SU-DHL-6 (cell line): ENCODE data around the gene EMC1.

ENCODE experiments used
- CTCF ChIP-seq: fragments of 200-600 bp; sonication (generic); IDR thresholded peaks from one replicate; pipeline ENCODE4 v1.5.1; 2017; ENCODE audit warnings: antibody characterized with exemption, mild to moderate bottlenecking, low read length, moderate library complexity; ENCODE audit not compliant: insufficient read depth, poor library complexity, severe bottlenecking
- EZH2phosphoT487 ChIP-seq: fragments of 200-600 bp; sonication (generic), shearing (Covaris generic); conservative IDR thresholded peaks from 2 replicates; pipeline ENCODE4 v1.6.1; 2018; ENCODE audit warnings: mild to moderate bottlenecking, antibody characterized with exemption, low read length, moderate library complexity, mixed read lengths

- TF ChIP-seq EZH2phosphoT487 = no peak
- TF ChIP-seq CTCF = no peak
Measured at GRCh38 chr1:19300211-19300610, 48.9 kb upstream of the EMC1 start.
